K562 (cell line): ENCODE data around the gene CBX3. TPM values are rescaled to one million over a fixed set of nuclear protein-coding genes. Genes with fewer than 3 reads are reported as not detected.

Experiments used
- BHLHE40 ChIP-seq: IDR thresholded peaks from 2 replicates; pipeline ENCODE4 v1.6.1; 2011; ENCODE audit warnings: low read length, improper control_type of control experiment
- CCNT2 ChIP-seq: IDR thresholded peaks from 2 replicates; pipeline ENCODE4 v1.6.1; 2011; ENCODE audit warnings: borderline replicate concordance, low read depth, mild to moderate bottlenecking, moderate library complexity, mixed read lengths, low read length; ENCODE audit not compliant: insufficient read length; ENCODE audit errors: extremely low read depth
- EHMT2 ChIP-seq: fragments of 450-650 bp; IDR thresholded peaks from 2 replicates; pipeline ENCODE4 v1.6.1; 2018; ENCODE audit warnings: antibody characterized with exemption
- EWSR1 ChIP-seq: fragments of 450-650 bp; IDR thresholded peaks from 2 replicates; pipeline ENCODE4 v1.6.1; 2018; ENCODE audit warnings: borderline replicate concordance, mild to moderate bottlenecking, low read depth, moderate library complexity; ENCODE audit not compliant: partially characterized antibody
- SRSF9 ChIP-seq: fragments of 200-400 bp; formaldehyde crosslinking; IDR thresholded peaks from 2 replicates; pipeline ENCODE4 v1.6.1; 2017; ENCODE audit warnings: low read depth, low read length, borderline replicate concordance
- TAF9B ChIP-seq: fragments of 450-650 bp; IDR thresholded peaks from 2 replicates; pipeline ENCODE4 v1.6.1; 2018; ENCODE audit warnings: mild to moderate bottlenecking; ENCODE audit not compliant: partially characterized antibody
- U2AF2 ChIP-seq: fragments of 200-400 bp; formaldehyde crosslinking; optimal IDR thresholded peaks from 2 replicates; pipeline ENCODE3; 2017; ENCODE audit warnings: low read depth, mild to moderate bottlenecking, low read length
- ZNF140 ChIP-seq: fragments of 250-450 bp; sonication (Bioruptor Pico); IDR thresholded peaks from 2 replicates; pipeline ENCODE4 v1.8.0; 2021; ENCODE audit warnings: moderate library complexity, mild to moderate bottlenecking, inconsistent platforms
- ZNF253 ChIP-seq: fragments of 250-450 bp; sonication (Bioruptor Pico); conservative IDR thresholded peaks from 2 replicates; pipeline ENCODE4 v1.6.1; 2021; ENCODE audit warnings: mild to moderate bottlenecking
- ZNF586 ChIP-seq: fragments of 450-650 bp; formaldehyde crosslinking; conservative IDR thresholded peaks from 2 replicates; pipeline ENCODE4 v1.4.0; 2020; ENCODE audit warnings: mild to moderate bottlenecking, moderate library complexity
- polyA plus RNA-seq, 8 experiments: library from polyadenylated mRNA; depleted of rRNA in 4 of 8; stranded (reverse) in 5 of 8; unstranded in 3 of 8; fragments of >200 nt; fragmentation: Nextera tagmentation in 2 of 8; fragmentation: Illumina TruSeq in 1 of 8; extraction: Ambion mirVana in 2 of 8; extraction: Trizol in 1 of 8; gene quantifications; 2 replicates each; pipeline versions ENCODE4 v1.2.1 to v1.2.3, GENCODE V29; 2011 to 2014; ENCODE audit warnings: inconsistent platforms in 1 of 8, missing spikeins in 1 of 8
- total RNA-seq, 7 experiments: library from RNA; depleted of rRNA in 6 of 7; stranded (reverse); fragments of >200 nt in 6 of 7; fragmentation: Illumina TruSeq in 2 of 7; extraction: Trizol in 2 of 7; gene quantifications; 2 replicates each; pipeline versions ENCODE4 v1.2.1 to v1.2.3, GENCODE V29; 2011 to 2021; ENCODE audit warnings: low replicate concordance in 1 of 7
- TF ChIP-seq, protein P1 (sequence below): fragments of 250-450 bp; sonication (Bioruptor Pico); IDR thresholded peaks from 2 replicates; pipeline ENCODE4 v1.4.0; 2020; ENCODE audit warnings: borderline replicate concordance
- TF ChIP-seq, protein P2 (sequence below), 2 experiments: fragments of 450-650 bp; conservative IDR thresholded peaks; 2 replicates each; pipeline ENCODE4 v1.6.1; 2017; ENCODE audit warnings: mild to moderate bottlenecking in 2 of 2, moderate library complexity in 2 of 2
- TF ChIP-seq, protein P3 (sequence below): sonication (generic); formaldehyde crosslinking; IDR thresholded peaks from 2 replicates; pipeline ENCODE4 v1.9.0; 2022; ENCODE audit warnings: mild to moderate bottlenecking, missing genetic modification reagents
- TF ChIP-seq, protein P4 (sequence below), 2 experiments: fragments of 450-650 bp; IDR thresholded peaks; 2 replicates each; pipeline ENCODE4 v1.6.1; 2018; ENCODE audit warnings: mild to moderate bottlenecking in 2 of 2, low read depth in 1 of 2; ENCODE audit not compliant: partially characterized antibody in 2 of 2
- TF ChIP-seq, protein P5 (sequence below): fragments of 450-650 bp; IDR thresholded peaks from 2 replicates; pipeline ENCODE4 v1.6.1; 2016; ENCODE audit warnings: low read depth, mild to moderate bottlenecking, moderate library complexity
- TF ChIP-seq, protein P6 (sequence below): fragments of 250-450 bp; sonication (Bioruptor Pico); IDR thresholded peaks from 2 replicates; pipeline ENCODE4 v1.8.0; 2022; ENCODE audit warnings: moderate library complexity, mild to moderate bottlenecking, inconsistent platforms

CBX3 gene
- total and polyA plus RNA-seq, 9 of the 15 experiments (the other 6 are each of a cell fraction or from before 2014, with no cell fraction given) = 198 to 413 (median 328) TPM

DNA sequence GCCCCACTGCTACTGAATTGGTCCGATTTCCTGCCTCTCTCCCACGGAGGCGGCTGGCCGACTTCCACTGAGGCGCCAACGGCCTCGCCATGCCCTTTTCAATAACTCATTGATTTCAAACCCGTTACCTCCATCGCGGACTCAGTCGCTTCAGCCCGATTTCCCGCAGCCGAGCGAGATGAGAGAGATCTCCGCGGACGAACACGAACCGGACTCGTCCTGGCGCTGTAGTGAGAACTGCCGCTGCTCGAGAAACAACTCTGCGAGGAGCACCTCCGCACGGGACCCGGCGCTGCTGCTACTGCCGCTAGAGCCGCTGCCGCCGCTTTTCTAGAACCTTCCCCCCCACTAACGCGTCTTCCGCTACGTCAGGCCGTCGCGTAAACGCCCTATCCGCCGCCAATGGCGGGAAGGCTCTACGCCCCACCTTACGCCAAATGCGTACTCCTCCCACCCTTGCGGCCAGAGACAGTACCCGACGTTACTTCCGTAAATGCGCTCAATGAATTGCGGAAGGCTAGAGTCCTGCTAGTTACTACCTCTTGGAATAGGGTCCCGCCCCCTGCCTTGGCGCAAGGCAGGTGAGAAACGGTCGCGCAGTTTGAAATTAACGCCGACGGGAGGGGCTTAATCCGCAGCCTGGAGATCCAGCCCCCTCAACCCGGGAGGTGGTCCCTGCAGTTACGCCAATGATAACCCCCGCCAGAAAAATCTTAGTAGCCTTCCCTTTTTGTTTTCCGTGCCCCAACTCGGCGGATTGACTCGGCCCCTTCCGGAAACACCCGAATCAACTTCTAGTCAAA, 900 bp upstream of the CBX3 start, which contains the start of gene HNRNPA2B1 (continued):
- TF ChIP-seq, protein P1, sequence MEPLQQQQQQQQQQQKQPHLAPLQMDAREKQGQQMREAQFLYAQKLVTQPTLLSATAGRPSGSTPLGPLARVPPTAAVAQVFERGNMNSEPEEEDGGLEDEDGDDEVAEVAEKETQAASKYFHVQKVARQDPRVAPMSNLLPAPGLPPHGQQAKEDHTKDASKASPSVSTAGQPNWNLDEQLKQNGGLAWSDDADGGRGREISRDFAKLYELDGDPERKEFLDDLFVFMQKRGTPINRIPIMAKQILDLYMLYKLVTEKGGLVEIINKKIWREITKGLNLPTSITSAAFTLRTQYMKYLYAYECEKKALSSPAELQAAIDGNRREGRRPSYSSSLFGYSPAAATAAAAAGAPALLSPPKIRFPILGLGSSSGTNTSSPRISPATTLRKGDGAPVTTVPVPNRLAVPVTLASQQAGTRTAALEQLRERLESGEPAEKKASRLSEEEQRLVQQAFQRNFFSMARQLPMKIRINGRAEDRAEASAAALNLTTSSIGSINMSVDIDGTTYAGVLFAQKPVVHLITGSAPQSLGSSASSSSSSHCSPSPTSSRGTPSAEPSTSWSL = no peak
- no peak for TF ChIP-seq EWSR1
- peak; percentile 86 for TF ChIP-seq BHLHE40
- TF ChIP-seq SRSF9 = no peak
- TF ChIP-seq ZNF140 = no peak
- peak; percentile 94 for TF ChIP-seq TAF9B
- TF ChIP-seq, protein P2, sequence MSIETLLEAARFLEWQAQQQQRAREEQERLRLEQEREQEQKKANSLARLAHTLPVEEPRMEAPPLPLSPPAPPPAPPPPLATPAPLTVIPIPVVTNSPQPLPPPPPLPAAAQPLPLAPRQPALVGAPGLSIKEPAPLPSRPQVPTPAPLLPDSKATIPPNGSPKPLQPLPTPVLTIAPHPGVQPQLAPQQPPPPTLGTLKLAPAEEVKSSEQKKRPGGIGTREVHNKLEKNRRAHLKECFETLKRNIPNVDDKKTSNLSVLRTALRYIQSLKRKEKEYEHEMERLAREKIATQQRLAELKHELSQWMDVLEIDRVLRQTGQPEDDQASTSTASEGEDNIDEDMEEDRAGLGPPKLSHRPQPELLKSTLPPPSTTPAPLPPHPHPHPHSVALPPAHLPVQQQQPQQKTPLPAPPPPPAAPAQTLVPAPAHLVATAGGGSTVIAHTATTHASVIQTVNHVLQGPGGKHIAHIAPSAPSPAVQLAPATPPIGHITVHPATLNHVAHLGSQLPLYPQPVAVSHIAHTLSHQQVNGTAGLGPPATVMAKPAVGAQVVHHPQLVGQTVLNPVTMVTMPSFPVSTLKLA (conservative IDR thresholded peaks at IDR 0.05) = no peak; a peak in 3 of 4 replicates
- no peak for TF ChIP-seq EHMT2
- no peak for TF ChIP-seq U2AF2
- TF ChIP-seq, protein P3, sequence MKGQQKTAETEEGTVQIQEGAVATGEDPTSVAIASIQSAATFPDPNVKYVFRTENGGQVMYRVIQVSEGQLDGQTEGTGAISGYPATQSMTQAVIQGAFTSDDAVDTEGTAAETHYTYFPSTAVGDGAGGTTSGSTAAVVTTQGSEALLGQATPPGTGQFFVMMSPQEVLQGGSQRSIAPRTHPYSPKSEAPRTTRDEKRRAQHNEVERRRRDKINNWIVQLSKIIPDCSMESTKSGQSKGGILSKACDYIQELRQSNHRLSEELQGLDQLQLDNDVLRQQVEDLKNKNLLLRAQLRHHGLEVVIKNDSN (CRISPR knock-in tag) = no peak
- TF ChIP-seq ZNF586 = no peak; the same call in 1 of the 2 replicates
- TF ChIP-seq, protein P4, sequence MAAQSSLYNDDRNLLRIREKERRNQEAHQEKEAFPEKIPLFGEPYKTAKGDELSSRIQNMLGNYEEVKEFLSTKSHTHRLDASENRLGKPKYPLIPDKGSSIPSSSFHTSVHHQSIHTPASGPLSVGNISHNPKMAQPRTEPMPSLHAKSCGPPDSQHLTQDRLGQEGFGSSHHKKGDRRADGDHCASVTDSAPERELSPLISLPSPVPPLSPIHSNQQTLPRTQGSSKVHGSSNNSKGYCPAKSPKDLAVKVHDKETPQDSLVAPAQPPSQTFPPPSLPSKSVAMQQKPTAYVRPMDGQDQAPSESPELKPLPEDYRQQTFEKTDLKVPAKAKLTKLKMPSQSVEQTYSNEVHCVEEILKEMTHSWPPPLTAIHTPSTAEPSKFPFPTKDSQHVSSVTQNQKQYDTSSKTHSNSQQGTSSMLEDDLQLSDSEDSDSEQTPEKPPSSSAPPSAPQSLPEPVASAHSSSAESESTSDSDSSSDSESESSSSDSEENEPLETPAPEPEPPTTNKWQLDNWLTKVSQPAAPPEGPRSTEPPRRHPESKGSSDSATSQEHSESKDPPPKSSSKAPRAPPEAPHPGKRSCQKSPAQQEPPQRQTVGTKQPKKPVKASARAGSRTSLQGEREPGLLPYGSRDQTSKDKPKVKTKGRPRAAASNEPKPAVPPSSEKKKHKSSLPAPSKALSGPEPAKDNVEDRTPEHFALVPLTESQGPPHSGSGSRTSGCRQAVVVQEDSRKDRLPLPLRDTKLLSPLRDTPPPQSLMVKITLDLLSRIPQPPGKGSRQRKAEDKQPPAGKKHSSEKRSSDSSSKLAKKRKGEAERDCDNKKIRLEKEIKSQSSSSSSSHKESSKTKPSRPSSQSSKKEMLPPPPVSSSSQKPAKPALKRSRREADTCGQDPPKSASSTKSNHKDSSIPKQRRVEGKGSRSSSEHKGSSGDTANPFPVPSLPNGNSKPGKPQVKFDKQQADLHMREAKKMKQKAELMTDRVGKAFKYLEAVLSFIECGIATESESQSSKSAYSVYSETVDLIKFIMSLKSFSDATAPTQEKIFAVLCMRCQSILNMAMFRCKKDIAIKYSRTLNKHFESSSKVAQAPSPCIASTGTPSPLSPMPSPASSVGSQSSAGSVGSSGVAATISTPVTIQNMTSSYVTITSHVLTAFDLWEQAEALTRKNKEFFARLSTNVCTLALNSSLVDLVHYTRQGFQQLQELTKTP (IDR thresholded peaks at IDR 0.05; ENCODE audit: low read depth in 1 of 2, partially characterized antibody in 2 of 2) = peak; percentile 47 to 86
- TF ChIP-seq CCNT2 = no peak
- TF ChIP-seq, protein P5, sequence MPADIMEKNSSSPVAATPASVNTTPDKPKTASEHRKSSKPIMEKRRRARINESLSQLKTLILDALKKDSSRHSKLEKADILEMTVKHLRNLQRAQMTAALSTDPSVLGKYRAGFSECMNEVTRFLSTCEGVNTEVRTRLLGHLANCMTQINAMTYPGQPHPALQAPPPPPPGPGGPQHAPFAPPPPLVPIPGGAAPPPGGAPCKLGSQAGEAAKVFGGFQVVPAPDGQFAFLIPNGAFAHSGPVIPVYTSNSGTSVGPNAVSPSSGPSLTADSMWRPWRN = no peak
- no peak for TF ChIP-seq ZNF253 (CRISPR knock-in tag)
- TF ChIP-seq, protein P6, sequence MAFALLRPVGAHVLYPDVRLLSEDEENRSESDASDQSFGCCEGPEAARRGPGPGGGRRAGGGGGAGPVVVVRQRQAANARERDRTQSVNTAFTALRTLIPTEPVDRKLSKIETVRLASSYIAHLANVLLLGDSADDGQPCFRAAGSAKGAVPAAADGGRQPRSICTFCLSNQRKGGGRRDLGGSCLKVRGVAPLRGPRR (CRISPR knock-in tag) = no peak
